GM12878 (cell line): Measurements from ENCODE around the gene CHAD. TPM values are rescaled to one million over a fixed set of nuclear protein-coding genes. Genes with fewer than 3 reads are reported as not detected.

Experiments
- ATAC-seq: fragments of 200-7000 bp; cut with Tn5 transposase; 3 replicates; pipeline ENCODE4 v1.9.1; 2020; ENCODE audit warnings: mild to moderate bottlenecking, moderate library complexity
- BruUV-seq: library from RNA; stranded (reverse); fragments of 400-500 nt; replicated peaks from 2 replicates; lab custom pipeline; 2021; lab: Mats Ljungman, UMichigan
- CTCF ChIA-PET: fragments of 300-600 bp; sonication (Branson Sonifier 250); formaldehyde crosslinking; extraction: SDS; loops from one replicate; lab custom pipeline; 2021; ENCODE audit warnings: inconsistent platforms; lab: Yijun Ruan, JAX
- POLR2A ChIA-PET: fragments of 350-600 bp; formaldehyde crosslinking; extraction: SDS; loops from one replicate; lab custom pipeline; 2021; ENCODE audit warnings: inconsistent platforms; lab: Charles Lee
- RAD21 ChIA-PET: fragments of 300-600 bp; sonication (Branson Sonifier 250); formaldehyde crosslinking; loops from one replicate; lab custom pipeline; 2023; ENCODE audit warnings: antibody characterized with exemption; ENCODE audit not compliant: unreplicated experiment; lab: Charles Lee
- SMC1A ChIA-PET: fragments of 300-600 bp; sonication (Branson Sonifier 250); formaldehyde crosslinking; loops from one replicate; lab custom pipeline; 2023; ENCODE audit not compliant: unreplicated experiment, uncharacterized antibody; lab: Charles Lee
- DNase-seq: peaks from one replicate; pipeline ENCODE4 v3.0.0-alpha.2; 2011; ENCODE audit warnings: low read depth, low spot score
- FAIRE-seq: peaks from 3 replicates; lab custom pipeline; 2011; peaks lifted over from hg19 to GRCh38; lab: Jason Lieb, UNC
- H2AFZ ChIP-seq: 2 replicates; pipeline ENCODE4 v1.6.0; 2011; ENCODE audit warnings: low read depth, low read length, control low read depth; ENCODE audit not compliant: control insufficient read depth
- H3K27ac ChIP-seq: 2 replicates; pipeline ENCODE4 v1.5.1; 2011; ENCODE audit warnings: control low read depth; ENCODE audit not compliant: control insufficient read depth, insufficient read depth
- H3K27me3 ChIP-seq, 2 experiments: replicated peaks in 1 of 2; 2 replicates each; pipeline versions ENCODE4 v1.6.0 to v1.6.1; 2011; ENCODE audit warnings: low read length in 1 of 2; ENCODE audit not compliant: control insufficient read depth in 2 of 2, insufficient read depth in 2 of 2
- H3K36me3 ChIP-seq, 2 experiments: 2 replicates each; pipeline ENCODE4 v1.5.1; 2011; ENCODE audit warnings: low read length in 1 of 2; ENCODE audit not compliant: control insufficient read depth in 2 of 2, insufficient read depth in 2 of 2
- H3K4me1 ChIP-seq: 2 replicates; pipeline ENCODE4 v1.6.1; 2011; ENCODE audit warnings: mild to moderate bottlenecking, low read length, moderate library complexity, mixed read lengths; ENCODE audit not compliant: control insufficient read depth, insufficient read depth
- H3K4me2 ChIP-seq: 2 replicates; pipeline ENCODE4 v1.6.0; 2011; ENCODE audit warnings: control low read depth; ENCODE audit not compliant: control insufficient read depth, insufficient read depth
- H3K4me3 ChIP-seq: fragments of 200-600 bp; sonication (generic); 2 replicates; pipeline ENCODE4 v1.5.1; 2016
- H3K79me2 ChIP-seq: 2 replicates; pipeline ENCODE4 v1.6.0; 2011; ENCODE audit warnings: low read length; ENCODE audit not compliant: control insufficient read depth, insufficient read depth
- H3K9ac ChIP-seq: 2 replicates; pipeline ENCODE4 v1.8.0; 2011; ENCODE audit warnings: low read length, control low read depth, mixed read lengths; ENCODE audit not compliant: control insufficient read depth, insufficient read depth
- H3K9me3 ChIP-seq: replicated peaks from 3 replicates; pipeline ENCODE4 v1.5.1; 2011; ENCODE audit warnings: mild to moderate bottlenecking, low read length; ENCODE audit not compliant: control insufficient read depth, insufficient read depth
- H4K20me1 ChIP-seq: 2 replicates; pipeline ENCODE4 v1.6.0; 2011; ENCODE audit not compliant: control insufficient read depth, insufficient read depth
- BCL11A ChIP-seq: IDR thresholded peaks from 2 replicates; pipeline ENCODE4 v1.6.1; 2011; ENCODE audit warnings: low read depth, low read length
- BMI1 ChIP-seq: fragments of 450-650 bp; IDR thresholded peaks from 2 replicates; pipeline ENCODE4 v1.6.1; 2016; ENCODE audit warnings: mild to moderate bottlenecking, moderate library complexity, borderline replicate concordance
- CHD4 ChIP-seq: fragments of 200-600 bp; sonication (generic); IDR thresholded peaks from 2 replicates; pipeline ENCODE4 v1.6.1; 2016; ENCODE audit warnings: mild to moderate bottlenecking
- EGR1 ChIP-seq, 2 experiments: IDR thresholded peaks; 1 replicate in 1 of 2; 2 replicates in 1 of 2; pipeline ENCODE4 v1.6.1; 2011 to 2012; ENCODE audit warnings: low read depth in 2 of 2, low read length in 2 of 2, borderline replicate concordance in 1 of 2, mild to moderate bottlenecking in 1 of 2, moderate library complexity in 1 of 2
- JUND ChIP-seq: IDR thresholded peaks from 2 replicates; pipeline ENCODE4 v1.6.1; 2012; ENCODE audit warnings: low read depth, mild to moderate bottlenecking, low read length, improper control_type of control experiment, moderate library complexity
- KDM1A ChIP-seq: fragments of 200-600 bp; sonication (generic); IDR thresholded peaks from 2 replicates; pipeline ENCODE4 v1.6.1; 2016; ENCODE audit warnings: borderline replicate concordance
- MYC ChIP-seq: IDR thresholded peaks from 2 replicates; pipeline ENCODE4 v1.6.1; 2011; ENCODE audit warnings: mild to moderate bottlenecking, low read length, moderate library complexity, inconsistent platforms; ENCODE audit not compliant: insufficient read depth, insufficient replicate concordance, insufficient read length, severe bottlenecking
- PML ChIP-seq: IDR thresholded peaks from 2 replicates; pipeline ENCODE4 v1.6.1; 2012; ENCODE audit warnings: low read length, inconsistent platforms
- RFX5 ChIP-seq: IDR thresholded peaks from 2 replicates; pipeline ENCODE4 v1.6.1; 2011; ENCODE audit warnings: low read depth, low read length, improper control_type of control experiment
- SMARCA5 ChIP-seq: fragments of 450-650 bp; IDR thresholded peaks from 2 replicates; pipeline ENCODE4 v1.6.1; 2017; ENCODE audit warnings: mild to moderate bottlenecking
- SREBF1 ChIP-seq: IDR thresholded peaks from 2 replicates; pipeline ENCODE4 v1.6.1; 2012; ENCODE audit warnings: mild to moderate bottlenecking, low read length
- TAF1 ChIP-seq: IDR thresholded peaks from 2 replicates; pipeline ENCODE4 v1.6.1; 2011; ENCODE audit warnings: mild to moderate bottlenecking, low read depth, low read length, borderline replicate concordance
- ZNF24 ChIP-seq: fragments of 450-650 bp; IDR thresholded peaks from 2 replicates; pipeline ENCODE4 v1.6.1; 2017; ENCODE audit warnings: antibody characterized with exemption, mild to moderate bottlenecking
- WGBS: methylation state at CpG from one replicate; pipeline ENCODE4 v1.1.6; 2016; ENCODE audit warnings: low lambda C conversion rate; ENCODE audit not compliant: insufficient replicate concordance, insufficient coverage; ENCODE audit errors: missing lambda C conversion rate; 5-methylcytosine and 5-hydroxymethylcytosine counted together
- in situ Hi-C: fragments of 300-500 bp; cut with MboI; formaldehyde crosslinking; loops from 9 replicates; pipeline ENCODE4 v1.14.3; 2018; ENCODE audit warnings: mixed read lengths
- intact Hi-C: fragments of 100-400 bp; cut with micrococcal nuclease; formaldehyde crosslinking; loops from one replicate; pipeline ENCODE4 v1.14.2; 2022; ENCODE audit not compliant: unreplicated experiment
- polyA plus RNA-seq, 11 experiments: library from polyadenylated mRNA; depleted of rRNA in 4 of 11; unstranded in 6 of 11; stranded (reverse) in 5 of 11; fragments of >200 nt; fragmentation: Nextera tagmentation in 4 of 11; fragmentation: Illumina TruSeq in 1 of 11; extraction: Ambion mirVana in 4 of 11; extraction: Trizol in 1 of 11; gene quantifications; 1 replicate in 1 of 11; 2 replicates in 10 of 11; pipeline versions ENCODE4 v1.2.1 to v1.2.3, GENCODE V29; 2011 to 2016; ENCODE audit warnings: inconsistent platforms in 2 of 11, missing spikeins in 2 of 11, low read depth in 1 of 11
- total RNA-seq, 4 experiments: library from RNA; depleted of rRNA in 3 of 4; stranded (reverse); fragments of >200 nt in 3 of 4; fragmentation: Illumina TruSeq in 1 of 4; extraction: Trizol in 1 of 4; gene quantifications; 2 replicates each; pipeline versions ENCODE4 v1.2.1 to v1.2.3, GENCODE V29; 2013 to 2021
- TF ChIP-seq, protein P1 (sequence below): IDR thresholded peaks from 2 replicates; pipeline ENCODE4 v1.6.1; 2012; ENCODE audit warnings: low read depth, low read length, improper control_type of control experiment
- TF ChIP-seq, protein P2 (sequence below): fragments of 450-650 bp; IDR thresholded peaks from 2 replicates; pipeline ENCODE4 v1.6.1; 2017; ENCODE audit warnings: low read depth, mild to moderate bottlenecking, moderate library complexity
- TF ChIP-seq, protein P3 (sequence below): fragments of 450-650 bp; conservative IDR thresholded peaks from 2 replicates; pipeline ENCODE4 v1.6.1; 2017; ENCODE audit warnings: mild to moderate bottlenecking, moderate library complexity

Gene CHAD
- total and polyA plus RNA-seq, 10 of the 15 experiments (the other 5 are each of a cell fraction or from before 2014, with no cell fraction given) = 0.06 TPM; not detected in 9

DNA sequence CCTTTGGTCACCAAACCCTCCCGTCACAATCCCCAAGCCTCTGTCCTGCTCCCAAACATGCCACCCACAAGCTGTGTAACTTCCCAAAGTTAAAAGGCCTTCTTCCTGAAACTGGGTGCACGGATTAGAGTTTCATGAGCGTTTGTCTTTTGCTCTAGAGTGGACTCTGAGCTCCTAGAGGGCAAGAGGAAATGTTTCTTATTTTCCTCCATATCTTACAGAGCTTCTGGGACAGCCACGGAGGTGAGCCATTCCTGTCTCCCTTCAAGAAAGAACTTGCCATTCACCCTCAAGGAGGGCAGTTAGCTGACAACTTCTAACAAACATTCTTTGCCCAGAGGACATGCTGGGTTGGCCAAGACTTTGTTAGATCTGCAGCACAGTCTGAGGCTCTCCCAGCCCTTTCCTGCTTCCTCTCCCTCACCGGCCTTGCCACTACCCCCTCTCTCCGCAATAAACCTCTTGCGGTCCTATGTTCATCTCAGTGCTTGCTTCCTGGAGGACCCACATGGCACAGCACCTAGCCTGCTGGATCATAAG is 37.0 kb upstream of the CHAD start (continued):
- TF ChIP-seq RFX5 (no peak), SREBF1 (no peak), TAF1 (no peak), SMARCA5 (no peak), JUND (no peak)
- TF ChIP-seq, protein P1, sequence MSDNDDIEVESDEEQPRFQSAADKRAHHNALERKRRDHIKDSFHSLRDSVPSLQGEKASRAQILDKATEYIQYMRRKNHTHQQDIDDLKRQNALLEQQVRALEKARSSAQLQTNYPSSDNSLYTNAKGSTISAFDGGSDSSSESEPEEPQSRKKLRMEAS = no peak
- TF ChIP-seq, all 136 proteins: peak for 0

DNA sequence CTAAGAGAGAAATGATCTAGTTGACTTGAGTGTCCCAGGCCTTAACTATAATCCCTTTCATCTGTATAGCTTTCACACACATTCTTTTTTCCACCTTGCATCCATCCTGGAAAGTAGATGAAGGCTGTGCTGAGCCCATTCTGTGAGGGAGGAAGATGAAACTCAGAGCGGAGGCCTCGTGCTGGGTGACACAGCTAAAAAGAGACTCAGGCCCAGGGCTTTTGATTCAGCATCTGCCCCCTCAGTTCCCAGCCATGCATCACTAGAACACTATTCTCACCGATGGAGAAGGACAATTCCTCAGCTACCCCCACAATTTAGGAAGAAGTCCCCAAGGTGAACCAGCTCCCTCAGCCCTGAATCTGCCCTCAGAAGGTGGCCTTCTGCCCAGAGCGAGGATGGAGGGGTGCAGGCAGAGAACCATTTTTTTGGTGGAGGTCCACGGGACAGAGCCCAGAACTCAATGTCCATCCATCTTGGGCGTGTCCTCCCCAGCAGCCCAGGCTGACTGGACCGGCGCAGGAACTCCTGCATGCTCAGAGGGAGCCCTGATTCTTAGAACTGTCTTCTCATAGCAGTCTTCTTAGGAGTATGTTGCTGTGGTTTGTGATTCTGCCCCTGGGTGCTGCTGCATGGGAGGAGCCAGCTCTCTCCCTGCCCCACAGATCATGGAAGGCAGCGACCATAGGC is 33.8 kb upstream of the CHAD start:
- Histone ChIP-seq H3K4me3 (no peak overlapping the region), H2AFZ (no peak overlapping the region), H3K27ac (no peak overlapping the region), H3K9ac (no peak overlapping the region), H4K20me1 (no peaks in the 10 kb centered on the region), H3K9me3 (no peaks in the 10 kb centered on the region), H3K79me2 (no peaks in the 10 kb centered on the region), H3K4me2 (no peak overlapping the region), H3K27me3 (no peaks in the 10 kb centered on the region), H3K4me1 (no peaks in the 10 kb centered on the region), H3K36me3 (no peaks in the 10 kb centered on the region)
- ChIA-PET CTCF (interaction anchor here (1.0 to 2.9 kb wide), 7 partner anchors 9 to 140 kb away, joined by 3 to 25 read pairs (median 7); no protein-coding TSS in a partner anchor), RAD21 (interaction anchor here (2.3 kb wide), 1 partner anchor 19 kb away, joined by 6 read pairs; no protein-coding TSS in a partner anchor), POLR2A (interaction anchor here (0.6 kb wide), 1 partner anchor 762 kb away, joined by 3 read pairs; no protein-coding TSS in a partner anchor), SMC1A (interaction anchor here (0.9 kb wide), 1 partner anchor 8 kb away, joined by 5 read pairs; no protein-coding TSS in a partner anchor)
- DNase-seq (no peak), ATAC-seq (no peak), FAIRE-seq (no peak)
- WGBS = 48% methylated on average over 9 of the region's 9 CpGs
- intact Hi-C loops (no loop called here), in situ Hi-C loops (no loop called here)
- BruUV-seq = no TSS peak
- TF ChIP-seq PML (no peak), KDM1A (no peak), BCL11A (no peak), MYC (no peak), CHD4 (no peak), BMI1 (no peak), EGR1 (IDR thresholded peaks at IDR 0.05; ENCODE audit: borderline replicate concordance in 1 of 2, low read depth in 2 of 2, low read length in 2 of 2) (no peak), ZNF24 (no peak)
- TF ChIP-seq, protein P2, sequence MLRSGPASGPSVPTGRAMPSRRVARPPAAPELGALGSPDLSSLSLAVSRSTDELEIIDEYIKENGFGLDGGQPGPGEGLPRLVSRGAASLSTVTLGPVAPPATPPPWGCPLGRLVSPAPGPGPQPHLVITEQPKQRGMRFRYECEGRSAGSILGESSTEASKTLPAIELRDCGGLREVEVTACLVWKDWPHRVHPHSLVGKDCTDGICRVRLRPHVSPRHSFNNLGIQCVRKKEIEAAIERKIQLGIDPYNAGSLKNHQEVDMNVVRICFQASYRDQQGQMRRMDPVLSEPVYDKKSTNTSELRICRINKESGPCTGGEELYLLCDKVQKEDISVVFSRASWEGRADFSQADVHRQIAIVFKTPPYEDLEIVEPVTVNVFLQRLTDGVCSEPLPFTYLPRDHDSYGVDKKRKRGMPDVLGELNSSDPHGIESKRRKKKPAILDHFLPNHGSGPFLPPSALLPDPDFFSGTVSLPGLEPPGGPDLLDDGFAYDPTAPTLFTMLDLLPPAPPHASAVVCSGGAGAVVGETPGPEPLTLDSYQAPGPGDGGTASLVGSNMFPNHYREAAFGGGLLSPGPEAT = no peak
- TF ChIP-seq, protein P3, sequence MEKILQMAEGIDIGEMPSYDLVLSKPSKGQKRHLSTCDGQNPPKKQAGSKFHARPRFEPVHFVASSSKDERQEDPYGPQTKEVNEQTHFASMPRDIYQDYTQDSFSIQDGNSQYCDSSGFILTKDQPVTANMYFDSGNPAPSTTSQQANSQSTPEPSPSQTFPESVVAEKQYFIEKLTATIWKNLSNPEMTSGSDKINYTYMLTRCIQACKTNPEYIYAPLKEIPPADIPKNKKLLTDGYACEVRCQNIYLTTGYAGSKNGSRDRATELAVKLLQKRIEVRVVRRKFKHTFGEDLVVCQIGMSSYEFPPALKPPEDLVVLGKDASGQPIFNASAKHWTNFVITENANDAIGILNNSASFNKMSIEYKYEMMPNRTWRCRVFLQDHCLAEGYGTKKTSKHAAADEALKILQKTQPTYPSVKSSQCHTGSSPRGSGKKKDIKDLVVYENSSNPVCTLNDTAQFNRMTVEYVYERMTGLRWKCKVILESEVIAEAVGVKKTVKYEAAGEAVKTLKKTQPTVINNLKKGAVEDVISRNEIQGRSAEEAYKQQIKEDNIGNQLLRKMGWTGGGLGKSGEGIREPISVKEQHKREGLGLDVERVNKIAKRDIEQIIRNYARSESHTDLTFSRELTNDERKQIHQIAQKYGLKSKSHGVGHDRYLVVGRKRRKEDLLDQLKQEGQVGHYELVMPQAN = no peak
